Fibroblast of the aortic adventitia (primary cell): ENCODE data around the gene DLEC1. TPM values are rescaled to one million over a fixed set of nuclear protein-coding genes. Genes with fewer than 3 reads are reported as not detected.
A peak's percentile ranks its signal among the peaks of the same experiment; 100 is the strongest.

Source experiments
- DNase-seq: peaks from one replicate; pipeline ENCODE4 v3.0.0-alpha.2; 2010; ENCODE audit warnings: low read depth
- H3K4me3 ChIP-seq: 2 replicates; pipeline ENCODE4 v1.5.1; 2011; ENCODE audit warnings: low read depth, mild to moderate bottlenecking, control low read depth, low read length, moderate library complexity
- CTCF ChIP-seq: IDR thresholded peaks from 2 replicates; pipeline ENCODE4 v1.5.1; 2011; ENCODE audit warnings: mild to moderate bottlenecking, low read length, control low read depth, inconsistent platforms; ENCODE audit not compliant: insufficient read depth
- total RNA-seq: library from RNA; depleted of rRNA; stranded (reverse); fragments of >200 nt; gene quantifications from 2 replicates; pipeline ENCODE4 v1.2.3, GENCODE V29; 2012; ENCODE audit warnings: low replicate concordance

DLEC1 gene
- total RNA-seq, 1 donor: 0.09 TPM

- TF ChIP-seq CTCF: peak; percentile 14
- peak; percentile 22 for DNase-seq
- H3K4me3 ChIP-seq: no peak overlapping the region
Observed at GRCh38 chr3:38150780-38151528, 111.9 kb downstream of the DLEC1 start.

- no peak for TF ChIP-seq CTCF
- peak; percentile 49 for DNase-seq
- H3K4me3 ChIP-seq: no peak overlapping the region
Observed at GRCh38 chr3:38151667-38152265, 112.8 kb downstream of the DLEC1 start.

- H3K4me3 ChIP-seq: no peak overlapping the region
- TF ChIP-seq CTCF: no peak
- DNase-seq: no peak
Observed at GRCh38 chr3:38152609-38153008, 113.6 kb downstream of the DLEC1 start.

GRCh38 chr3:38153221-38153620 is 114.2 kb downstream of the DLEC1 start:
- no peak for DNase-seq
- no peak for TF ChIP-seq CTCF
- no peak overlapping the region for H3K4me3 ChIP-seq

- DNase-seq: peak; percentile 86
- no peak overlapping the region for H3K4me3 ChIP-seq
- TF ChIP-seq CTCF: no peak
Observed at GRCh38 chr3:38154033-38154494, 115.1 kb downstream of the DLEC1 start.

- DNase-seq: no peak
- no peak overlapping the region for H3K4me3 ChIP-seq
Observed at GRCh38 chr3:38154625-38155255, 115.7 kb downstream of the DLEC1 start.

More at GRCh38 chr3:38154625-38155255, 115.7 kb downstream of the DLEC1 start:
- TF ChIP-seq CTCF: no peak
